CD4-positive, alpha-beta T cell (primary cell): ENCODE measurements around the gene FERMT2. TPM values are rescaled to one million over a fixed set of nuclear protein-coding genes. Genes with fewer than 3 reads are reported as not detected.

Experiments used
- ATAC-seq: fragments of 200-7000 bp; cut with Tn5 transposase; one replicate; pipeline ENCODE4 v1.10.0; 2022; ENCODE audit warnings: mild to moderate bottlenecking; ENCODE audit not compliant: poor library complexity
- CTCF ChIA-PET: fragments of 350-600 bp; sonication (Branson Sonifier 250); formaldehyde crosslinking; loops from one replicate; lab custom pipeline; 2021; ENCODE audit warnings: antibody characterized with exemption, inconsistent platforms; lab: Charles Lee
- POLR2A ChIA-PET: fragments of 350-600 bp; sonication (Branson Sonifier 250); formaldehyde crosslinking; loops from one replicate; lab custom pipeline; 2021; ENCODE audit warnings: antibody characterized with exemption, inconsistent platforms; lab: Charles Lee
- DNase-seq, 14 experiments: peaks; one replicate each; pipeline ENCODE4 v3.0.0-alpha.2; 2013 to 2020; ENCODE audit warnings: mixed read lengths in 2 of 14
- H3K27ac ChIP-seq, 2 donors: one replicate each; pipeline versions ENCODE4 v1.5.1 to v1.7.0; 2013; ENCODE audit warnings: low read length in 2 of 2, low read depth in 1 of 2, mild to moderate bottlenecking in 1 of 2
- H3K27me3 ChIP-seq, 2 experiments: 1 replicate in 1 of 2; 2 replicates in 1 of 2; pipeline versions ENCODE4 v1.6.1 to v1.7.0; 2013; ENCODE audit warnings: low read length in 2 of 2, control low read depth in 1 of 2, mild to moderate bottlenecking in 1 of 2, moderate library complexity in 1 of 2; ENCODE audit not compliant: insufficient read depth in 2 of 2, control insufficient read depth in 1 of 2
- H3K36me3 ChIP-seq: one replicate; pipeline ENCODE4 v1.6.1; 2013; ENCODE audit warnings: low read length, control low read depth; ENCODE audit not compliant: insufficient read depth
- H3K4me1 ChIP-seq: one replicate; pipeline ENCODE4 v1.6.1; 2013; ENCODE audit warnings: low read length, control low read depth; ENCODE audit not compliant: insufficient read depth
- H3K4me3 ChIP-seq: one replicate; pipeline ENCODE4 v1.5.1; 2013; ENCODE audit warnings: mild to moderate bottlenecking, low read length, moderate library complexity
- H3K9me3 ChIP-seq, 2 experiments: 1 replicate in 1 of 2; 2 replicates in 1 of 2; pipeline versions ENCODE4 v1.6.1 to v1.7.0; 2013; ENCODE audit warnings: low read length in 2 of 2, mild to moderate bottlenecking in 2 of 2, control low read depth in 1 of 2, moderate library complexity in 1 of 2; ENCODE audit not compliant: control insufficient read depth in 1 of 2, insufficient read depth in 1 of 2
- H3K27ac Mint-ChIP-seq: one replicate; pipeline ENCODE4 v1.8.0; 2020; ENCODE audit warnings: mixed read lengths
- H3K27me3 Mint-ChIP-seq: one replicate; pipeline ENCODE4 v1.8.0; 2021; ENCODE audit warnings: mixed read lengths
- H3K36me3 Mint-ChIP-seq: one replicate; pipeline ENCODE4 v1.8.0; 2021; ENCODE audit warnings: low read depth, mixed read lengths
- H3K4me1 Mint-ChIP-seq: one replicate; pipeline ENCODE4 v1.8.0; 2021; ENCODE audit warnings: low read depth, mixed read lengths
- H3K4me3 Mint-ChIP-seq: one replicate; pipeline ENCODE4 v1.8.0; 2020; ENCODE audit warnings: mild to moderate bottlenecking, mixed read lengths
- H3K9me3 Mint-ChIP-seq: one replicate; pipeline ENCODE4 v1.8.0; 2020; ENCODE audit warnings: mixed read lengths
- intact Hi-C, 2 experiments: fragments of 100-400 bp; cut with DNase I in 1 of 2; cut with micrococcal nuclease in 1 of 2; formaldehyde crosslinking; loops; one replicate each; pipeline versions ENCODE4 v1.15.1 to v1.9.0; 2023 to 2025; cut with DNase I, micrococcal nuclease
- total RNA-seq, 174 experiments: library from RNA in 2 of 174; stranded (reverse) in 2 of 174; gene quantifications; one replicate each; pipeline ENCODE4 v1.2.3 and lab custom pipeline; 2021 to 2026
- TF ChIP-seq, protein P1 (sequence below): fragments of 200-600 bp; IDR thresholded peaks from one replicate; pipeline ENCODE4 v1.8.0; 2022; ENCODE audit warnings: antibody characterized with exemption, mild to moderate bottlenecking

FERMT2 gene
- total RNA-seq, 2 experiments from 2014 or later, result 0.44 to 0.61 TPM

DNA sequence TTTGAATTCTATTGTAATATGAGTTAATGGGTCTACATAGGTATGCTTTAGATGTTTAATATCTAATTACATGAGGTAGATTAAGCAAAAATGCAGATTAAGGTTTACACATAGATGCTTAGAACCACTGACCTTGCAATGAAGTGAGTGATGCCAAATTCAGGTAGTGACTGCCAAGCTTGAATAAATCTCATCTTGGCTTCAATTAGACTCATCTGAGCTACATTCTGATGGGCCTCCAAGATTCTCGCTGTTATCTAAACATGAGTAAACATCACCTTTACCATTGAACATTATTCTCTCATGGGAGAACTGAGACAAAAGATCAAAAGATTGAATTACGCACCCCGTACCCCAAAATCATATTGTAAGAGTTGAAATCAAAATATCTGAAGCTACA, 90.6 kb downstream of the FERMT2 start:
- no peaks in the 10 kb centered on the region for H3K4me1 Mint-ChIP-seq
- no peak overlapping the region for H3K4me3 ChIP-seq
- no peaks in the 10 kb centered on the region for H3K9me3 ChIP-seq
- H3K27ac ChIP-seq, result no peak overlapping the region
- DNase-seq, result no peak
- no peaks in the 10 kb centered on the region for H3K36me3 Mint-ChIP-seq
- no peak overlapping the region for H3K27ac Mint-ChIP-seq
- ChIA-PET CTCF (no interaction called here), POLR2A (no interaction called here)
- TF ChIP-seq, protein P1, sequence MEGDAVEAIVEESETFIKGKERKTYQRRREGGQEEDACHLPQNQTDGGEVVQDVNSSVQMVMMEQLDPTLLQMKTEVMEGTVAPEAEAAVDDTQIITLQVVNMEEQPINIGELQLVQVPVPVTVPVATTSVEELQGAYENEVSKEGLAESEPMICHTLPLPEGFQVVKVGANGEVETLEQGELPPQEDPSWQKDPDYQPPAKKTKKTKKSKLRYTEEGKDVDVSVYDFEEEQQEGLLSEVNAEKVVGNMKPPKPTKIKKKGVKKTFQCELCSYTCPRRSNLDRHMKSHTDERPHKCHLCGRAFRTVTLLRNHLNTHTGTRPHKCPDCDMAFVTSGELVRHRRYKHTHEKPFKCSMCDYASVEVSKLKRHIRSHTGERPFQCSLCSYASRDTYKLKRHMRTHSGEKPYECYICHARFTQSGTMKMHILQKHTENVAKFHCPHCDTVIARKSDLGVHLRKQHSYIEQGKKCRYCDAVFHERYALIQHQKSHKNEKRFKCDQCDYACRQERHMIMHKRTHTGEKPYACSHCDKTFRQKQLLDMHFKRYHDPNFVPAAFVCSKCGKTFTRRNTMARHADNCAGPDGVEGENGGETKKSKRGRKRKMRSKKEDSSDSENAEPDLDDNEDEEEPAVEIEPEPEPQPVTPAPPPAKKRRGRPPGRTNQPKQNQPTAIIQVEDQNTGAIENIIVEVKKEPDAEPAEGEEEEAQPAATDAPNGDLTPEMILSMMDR, result no peak
- no peaks in the 10 kb centered on the region for H3K4me1 ChIP-seq
- H3K9me3 Mint-ChIP-seq, result no peaks in the 10 kb centered on the region
- no peak overlapping the region for H3K4me3 Mint-ChIP-seq
- no peaks in the 10 kb centered on the region for H3K27me3 ChIP-seq
- no peak for ATAC-seq
- no peaks in the 10 kb centered on the region for H3K36me3 ChIP-seq
- no peaks in the 10 kb centered on the region for H3K27me3 Mint-ChIP-seq
- intact Hi-C loops, result no loop called here

GRCh38 chr14:52856139-52856538, 94.7 kb downstream of the FERMT2 start:
- POLR2A ChIA-PET, result no interaction called here

GRCh38 chr14:52853522-52853854, 97.4 kb downstream of the FERMT2 start:
- ATAC-seq (no peak), DNase-seq (no peak)
- Histone ChIP-seq H3K36me3 (no peaks in the 10 kb centered on the region), H3K27me3 (no peaks in the 10 kb centered on the region), H3K4me1 (no peaks in the 10 kb centered on the region), H3K4me3 (no peak overlapping the region), H3K9me3 (no peaks in the 10 kb centered on the region), H3K27ac (no peak overlapping the region)
- intact Hi-C loops, result no loop called here
- TF ChIP-seq, protein P1, result no peak
- Mint-ChIP-seq H3K27me3 (no peaks in the 10 kb centered on the region), H3K4me1 (no peaks in the 10 kb centered on the region), H3K4me3 (no peak overlapping the region), H3K36me3 (no peaks in the 10 kb centered on the region), H3K27ac (no peak overlapping the region), H3K9me3 (no peaks in the 10 kb centered on the region)
- ChIA-PET POLR2A (no interaction called here), CTCF (no interaction called here)

More at GRCh38 chr14:52856139-52856538, 94.7 kb downstream of the FERMT2 start:
- H3K27me3 ChIP-seq, result no peaks in the 10 kb centered on the region
- no peaks in the 10 kb centered on the region for H3K4me1 ChIP-seq
- intact Hi-C loops, result no loop called here
- Mint-ChIP-seq H3K36me3 (no peaks in the 10 kb centered on the region), H3K4me3 (no peak overlapping the region), H3K27ac (no peak overlapping the region), H3K9me3 (no peaks in the 10 kb centered on the region), H3K27me3 (no peaks in the 10 kb centered on the region), H3K4me1 (no peaks in the 10 kb centered on the region)
- no peaks in the 10 kb centered on the region for H3K9me3 ChIP-seq
- CTCF ChIA-PET, result no interaction called here
- H3K27ac ChIP-seq, result no peak overlapping the region
- no peak for ATAC-seq
- TF ChIP-seq, protein P1, result no peak
- H3K4me3 ChIP-seq, result no peak overlapping the region
- H3K36me3 ChIP-seq, result no peaks in the 10 kb centered on the region
- no peak for DNase-seq
